GM12878 (cell line): ENCODE data around the gene IFNA8. TPM values are rescaled to one million over a fixed set of nuclear protein-coding genes. Genes with fewer than 3 reads are reported as not detected.

Experiments
- ATAC-seq: fragments of 200-7000 bp; cut with Tn5 transposase; 3 replicates; pipeline ENCODE4 v1.9.1; 2020; ENCODE audit warnings: mild to moderate bottlenecking, moderate library complexity
- BruUV-seq: library from RNA; stranded (reverse); fragments of 400-500 nt; replicated peaks from 2 replicates; lab custom pipeline; 2021; lab: Mats Ljungman, UMichigan
- CTCF ChIA-PET: fragments of 300-600 bp; sonication (Branson Sonifier 250); formaldehyde crosslinking; extraction: SDS; loops from one replicate; lab custom pipeline; 2021; ENCODE audit warnings: inconsistent platforms; lab: Yijun Ruan, JAX
- POLR2A ChIA-PET: fragments of 350-600 bp; formaldehyde crosslinking; extraction: SDS; loops from one replicate; lab custom pipeline; 2021; ENCODE audit warnings: inconsistent platforms; lab: Charles Lee
- RAD21 ChIA-PET: fragments of 300-600 bp; sonication (Branson Sonifier 250); formaldehyde crosslinking; loops from one replicate; lab custom pipeline; 2023; ENCODE audit warnings: antibody characterized with exemption; ENCODE audit not compliant: unreplicated experiment; lab: Charles Lee
- SMC1A ChIA-PET: fragments of 300-600 bp; sonication (Branson Sonifier 250); formaldehyde crosslinking; loops from one replicate; lab custom pipeline; 2023; ENCODE audit not compliant: unreplicated experiment, uncharacterized antibody; lab: Charles Lee
- DNase-seq: peaks from one replicate; pipeline ENCODE4 v3.0.0-alpha.2; 2011; ENCODE audit warnings: low read depth, low spot score
- FAIRE-seq: peaks from 3 replicates; lab custom pipeline; 2011; peaks lifted over from hg19 to GRCh38; lab: Jason Lieb, UNC
- H2AFZ ChIP-seq: 2 replicates; pipeline ENCODE4 v1.6.0; 2011; ENCODE audit warnings: low read depth, low read length, control low read depth; ENCODE audit not compliant: control insufficient read depth
- H3K27ac ChIP-seq: 2 replicates; pipeline ENCODE4 v1.5.1; 2011; ENCODE audit warnings: control low read depth; ENCODE audit not compliant: control insufficient read depth, insufficient read depth
- H3K27me3 ChIP-seq, 2 experiments: replicated peaks in 1 of 2; 2 replicates each; pipeline versions ENCODE4 v1.6.0 to v1.6.1; 2011; ENCODE audit warnings: low read length in 1 of 2; ENCODE audit not compliant: control insufficient read depth in 2 of 2, insufficient read depth in 2 of 2
- H3K36me3 ChIP-seq, 2 experiments: 2 replicates each; pipeline ENCODE4 v1.5.1; 2011; ENCODE audit warnings: low read length in 1 of 2; ENCODE audit not compliant: control insufficient read depth in 2 of 2, insufficient read depth in 2 of 2
- H3K4me1 ChIP-seq: 2 replicates; pipeline ENCODE4 v1.6.1; 2011; ENCODE audit warnings: mild to moderate bottlenecking, low read length, moderate library complexity, mixed read lengths; ENCODE audit not compliant: control insufficient read depth, insufficient read depth
- H3K4me2 ChIP-seq: 2 replicates; pipeline ENCODE4 v1.6.0; 2011; ENCODE audit warnings: control low read depth; ENCODE audit not compliant: control insufficient read depth, insufficient read depth
- H3K4me3 ChIP-seq: fragments of 200-600 bp; sonication (generic); 2 replicates; pipeline ENCODE4 v1.5.1; 2016
- H3K79me2 ChIP-seq: 2 replicates; pipeline ENCODE4 v1.6.0; 2011; ENCODE audit warnings: low read length; ENCODE audit not compliant: control insufficient read depth, insufficient read depth
- H3K9ac ChIP-seq: 2 replicates; pipeline ENCODE4 v1.8.0; 2011; ENCODE audit warnings: low read length, control low read depth, mixed read lengths; ENCODE audit not compliant: control insufficient read depth, insufficient read depth
- H3K9me3 ChIP-seq: replicated peaks from 3 replicates; pipeline ENCODE4 v1.5.1; 2011; ENCODE audit warnings: mild to moderate bottlenecking, low read length; ENCODE audit not compliant: control insufficient read depth, insufficient read depth
- H4K20me1 ChIP-seq: 2 replicates; pipeline ENCODE4 v1.6.0; 2011; ENCODE audit not compliant: control insufficient read depth, insufficient read depth
- ASH2L ChIP-seq: fragments of 300-600, 200-600 bp; sonication (generic); IDR thresholded peaks from 2 replicates; pipeline ENCODE4 v1.6.1; 2017; ENCODE audit warnings: low read depth, mild to moderate bottlenecking, borderline replicate concordance
- EGR1 ChIP-seq, 2 experiments: IDR thresholded peaks; 1 replicate in 1 of 2; 2 replicates in 1 of 2; pipeline ENCODE4 v1.6.1; 2011 to 2012; ENCODE audit warnings: low read depth in 2 of 2, low read length in 2 of 2, borderline replicate concordance in 1 of 2, mild to moderate bottlenecking in 1 of 2, moderate library complexity in 1 of 2
- MXI1 ChIP-seq: fragments of 150-350 bp; IDR thresholded peaks from 2 replicates; pipeline ENCODE4 v1.6.1; 2011; ENCODE audit warnings: low read depth, mild to moderate bottlenecking, inconsistent platforms, low read length, improper control_type of control experiment
- SMAD1 ChIP-seq: fragments of 450-650 bp; IDR thresholded peaks from 2 replicates; pipeline ENCODE4 v1.6.1; 2018; ENCODE audit warnings: mild to moderate bottlenecking, low read depth; ENCODE audit not compliant: partially characterized antibody
- SMC3 ChIP-seq: IDR thresholded peaks from 2 replicates; pipeline ENCODE4 v1.6.1; 2011; ENCODE audit warnings: low read length, improper control_type of control experiment, borderline replicate concordance
- SUZ12 ChIP-seq: fragments of 200-600 bp; sonication (generic); IDR thresholded peaks from one replicate; pipeline ENCODE4 v1.6.1; 2018; ENCODE audit warnings: antibody characterized with exemption, mild to moderate bottlenecking; ENCODE audit not compliant: unreplicated experiment
- ZBTB11 ChIP-seq: fragments of 450-650 bp; formaldehyde crosslinking; IDR thresholded peaks from 2 replicates; pipeline ENCODE4 v1.5.0; 2022; ENCODE audit warnings: mild to moderate bottlenecking, missing genetic modification characterization
- ZNF24 ChIP-seq: fragments of 450-650 bp; IDR thresholded peaks from 2 replicates; pipeline ENCODE4 v1.6.1; 2017; ENCODE audit warnings: antibody characterized with exemption, mild to moderate bottlenecking
- WGBS: methylation state at CpG from one replicate; pipeline ENCODE4 v1.1.6; 2016; ENCODE audit warnings: low lambda C conversion rate; ENCODE audit not compliant: insufficient replicate concordance, insufficient coverage; ENCODE audit errors: missing lambda C conversion rate; 5-methylcytosine and 5-hydroxymethylcytosine counted together
- in situ Hi-C: fragments of 300-500 bp; cut with MboI; formaldehyde crosslinking; loops from 9 replicates; pipeline ENCODE4 v1.14.3; 2018; ENCODE audit warnings: mixed read lengths
- intact Hi-C: fragments of 100-400 bp; cut with micrococcal nuclease; formaldehyde crosslinking; loops from one replicate; pipeline ENCODE4 v1.14.2; 2022; ENCODE audit not compliant: unreplicated experiment
- polyA plus RNA-seq, 11 experiments: library from polyadenylated mRNA; depleted of rRNA in 4 of 11; unstranded in 6 of 11; stranded (reverse) in 5 of 11; fragments of >200 nt; fragmentation: Nextera tagmentation in 4 of 11; fragmentation: Illumina TruSeq in 1 of 11; extraction: Ambion mirVana in 4 of 11; extraction: Trizol in 1 of 11; gene quantifications; 1 replicate in 1 of 11; 2 replicates in 10 of 11; pipeline versions ENCODE4 v1.2.1 to v1.2.3, GENCODE V29; 2011 to 2016; ENCODE audit warnings: inconsistent platforms in 2 of 11, missing spikeins in 2 of 11, low read depth in 1 of 11
- total RNA-seq, 4 experiments: library from RNA; depleted of rRNA in 3 of 4; stranded (reverse); fragments of >200 nt in 3 of 4; fragmentation: Illumina TruSeq in 1 of 4; extraction: Trizol in 1 of 4; gene quantifications; 2 replicates each; pipeline versions ENCODE4 v1.2.1 to v1.2.3, GENCODE V29; 2013 to 2021

IFNA8 gene
- total and polyA plus RNA-seq, 10 of the 15 experiments (the other 5 are each of a cell fraction or from before 2014, with no cell fraction given): not detected

- FAIRE-seq: no peak
Observed at GRCh38 chr9:21414220-21414940, 5.5 kb downstream of the IFNA8 start.

GRCh38 chr9:21415493-21416267, 6.8 kb downstream of the IFNA8 start:
- ATAC-seq: no peak
- RAD21 ChIA-PET: interaction anchor here (0.6 to 1.3 kb wide), 2 partner anchors 13 to 89 kb away, joined by 3 to 4 read pairs; no protein-coding TSS in a partner anchor
- POLR2A ChIA-PET: no interaction called here
- WGBS: 68% methylated on average over 5 of the region's 5 CpGs
- H3K27me3 ChIP-seq: no peaks in the 10 kb centered on the region; a peak in 1 of 4 replicates
- no TSS peak for BruUV-seq
- intact Hi-C loops: no loop called here
- no peaks in the 10 kb centered on the region for H3K36me3 ChIP-seq
- H3K27ac ChIP-seq: no peak overlapping the region
- TF ChIP-seq SMC3 (no peak), MXI1 (no peak), ZBTB11 (no peak), SMAD1 (no peak), ASH2L (no peak), SUZ12 (no peak)
- in situ Hi-C loops: no loop called here
- H3K4me3 ChIP-seq: no peak overlapping the region
- H3K4me1 ChIP-seq: peaks cover 6% of the 10 kb centered on the region; the same call in 1 of the 2 replicates
- H4K20me1 ChIP-seq: no peaks in the 10 kb centered on the region
- H2AFZ ChIP-seq: no peak overlapping the region
- H3K9ac ChIP-seq: no peak overlapping the region
- no peaks in the 10 kb centered on the region for H3K9me3 ChIP-seq
- no peak overlapping the region for H3K4me2 ChIP-seq
- no peak for DNase-seq
- CTCF ChIA-PET: interaction anchor here (0.9 to 5.9 kb wide), 6 partner anchors 37 to 227 kb away, joined by 3 to 55 read pairs (median 9); no protein-coding TSS in a partner anchor
- FAIRE-seq: no peak
- SMC1A ChIA-PET: interaction anchor here (1.7 kb wide), 1 partner anchor 89 kb away, joined by 8 read pairs; no protein-coding TSS in a partner anchor
- no peaks in the 10 kb centered on the region for H3K79me2 ChIP-seq

More at GRCh38 chr9:21414220-21414940, 5.5 kb downstream of the IFNA8 start:
- H3K4me2 ChIP-seq: no peak overlapping the region
- RAD21 ChIA-PET: interaction anchor here (0.6 to 3.6 kb wide), 5 partner anchors 80 to 96 kb away, joined by 3 to 24 read pairs (median 4); no protein-coding TSS in a partner anchor
- intact Hi-C loops: loop anchor here (5.0 kb wide), 1 partner anchor 172 kb away; the partner anchor contains the start of gene IFNA14
- no peaks in the 10 kb centered on the region for H4K20me1 ChIP-seq
- H3K36me3 ChIP-seq: no peaks in the 10 kb centered on the region
- 20% methylated on average over 2 of the region's 2 CpGs for WGBS
- no peaks in the 10 kb centered on the region; a peak in 1 of 4 replicates for H3K27me3 ChIP-seq
- no peak overlapping the region for H2AFZ ChIP-seq
- ATAC-seq (no peak), DNase-seq (no peak)
- SMC1A ChIA-PET: interaction anchor here (0.9 to 3.9 kb wide), 7 partner anchors 19 to 254 kb away, joined by 3 to 32 read pairs (median 4); no protein-coding TSS in a partner anchor
- in situ Hi-C loops: no loop called here
- peaks cover 6% of the 10 kb centered on the region; the same call in 1 of the 2 replicates for H3K4me1 ChIP-seq
- no peak overlapping the region for H3K4me3 ChIP-seq
- no peak overlapping the region for H3K27ac ChIP-seq
- no peaks in the 10 kb centered on the region for H3K79me2 ChIP-seq
- no TSS peak for BruUV-seq
- POLR2A ChIA-PET: no interaction called here
- TF ChIP-seq ZNF24 (no peak), EGR1 (IDR thresholded peaks at IDR 0.05; ENCODE audit: borderline replicate concordance in 1 of 2, low read depth in 2 of 2, low read length in 2 of 2) (no peak)
- no peaks in the 10 kb centered on the region for H3K9me3 ChIP-seq
- H3K9ac ChIP-seq: no peak overlapping the region
- CTCF ChIA-PET: interaction anchor here (0.6 to 5.9 kb wide), 10 partner anchors 16 to 200 kb away, joined by 3 to 55 read pairs (median 4); no protein-coding TSS in a partner anchor
